HepG2 (cell line): ENCODE results near the gene UNC5CL. TPM values are rescaled to one million over a fixed set of nuclear protein-coding genes. Genes with fewer than 3 reads are reported as not detected.

ENCODE experiments used
- EP300 ChIP-seq, 3 experiments: sonication (generic) in 1 of 3; formaldehyde crosslinking in 1 of 3; IDR thresholded peaks; 2 replicates each; pipeline versions ENCODE4 v1.5.1 to v1.6.1; 2011 to 2020; ENCODE audit warnings: low read depth in 2 of 3, low read length in 2 of 3, borderline replicate concordance in 1 of 3, improper control_type of control experiment in 1 of 3, mild to moderate bottlenecking in 1 of 3, missing genetic modification reagents in 1 of 3, moderate library complexity in 1 of 3
- HIVEP1 ChIP-seq: sonication (generic); formaldehyde crosslinking; IDR thresholded peaks from 2 replicates; pipeline ENCODE4 v1.4.0; 2020; ENCODE audit warnings: mild to moderate bottlenecking, missing genetic modification reagents
- ISL2 ChIP-seq: sonication (generic); formaldehyde crosslinking; IDR thresholded peaks from 2 replicates; pipeline ENCODE4 v1.5.0; 2020; ENCODE audit warnings: missing genetic modification reagents
- KDM2A ChIP-seq: sonication (generic); formaldehyde crosslinking; IDR thresholded peaks from 2 replicates; pipeline ENCODE4 v1.4.0; 2020; ENCODE audit warnings: low read depth, missing genetic modification reagents, borderline replicate concordance
- KLF13 ChIP-seq: sonication (generic); formaldehyde crosslinking; IDR thresholded peaks from 2 replicates; pipeline ENCODE4 v1.4.0; 2020; ENCODE audit warnings: mild to moderate bottlenecking, missing genetic modification reagents
- KLF15 ChIP-seq: sonication (generic); formaldehyde crosslinking; IDR thresholded peaks from 2 replicates; pipeline ENCODE4 v1.8.1; 2023; ENCODE audit warnings: borderline replicate concordance, mild to moderate bottlenecking, inconsistent platforms, missing genetic modification reagents, mixed read lengths
- NFKBIZ ChIP-seq: IDR thresholded peaks from 2 replicates; pipeline ENCODE4 v1.6.1; 2018; ENCODE audit warnings: missing genetic modification reagents, missing compliant biosample characterization
- NFYB ChIP-seq: sonication (generic); formaldehyde crosslinking; IDR thresholded peaks from 2 replicates; pipeline ENCODE4 v1.4.0; 2020; ENCODE audit warnings: missing genetic modification reagents
- RFXANK ChIP-seq: IDR thresholded peaks from 2 replicates; pipeline ENCODE4 v1.6.1; 2016
- RORA ChIP-seq: sonication (generic); formaldehyde crosslinking; IDR thresholded peaks from 2 replicates; pipeline ENCODE4 v1.5.0; 2020; ENCODE audit warnings: mild to moderate bottlenecking, missing genetic modification reagents, moderate library complexity
- SETDB1 ChIP-seq: sonication (generic); formaldehyde crosslinking; IDR thresholded peaks from 2 replicates; pipeline ENCODE4 v1.5.1; 2020; ENCODE audit warnings: missing genetic modification reagents, mild to moderate bottlenecking, borderline replicate concordance
- SIX4 ChIP-seq: sonication (generic); formaldehyde crosslinking; IDR thresholded peaks from 2 replicates; pipeline ENCODE4 v1.4.0; 2020; ENCODE audit warnings: missing genetic modification reagents
- XBP1 ChIP-seq: sonication (generic); formaldehyde crosslinking; IDR thresholded peaks from 2 replicates; pipeline ENCODE4 v1.5.0; 2020; ENCODE audit warnings: missing genetic modification reagents
- ZMAT3 ChIP-seq: sonication (generic); formaldehyde crosslinking; conservative IDR thresholded peaks from 2 replicates; pipeline ENCODE4 v1.7.0; 2021; ENCODE audit warnings: missing genetic modification reagents
- ZMYM4 ChIP-seq: sonication (generic); formaldehyde crosslinking; IDR thresholded peaks from 2 replicates; pipeline ENCODE4 v1.8.1; 2023; ENCODE audit warnings: mild to moderate bottlenecking, missing genetic modification reagents
- ZNF484 ChIP-seq: sonication (generic); formaldehyde crosslinking; IDR thresholded peaks from 2 replicates; pipeline ENCODE4 v1.5.1; 2020; ENCODE audit warnings: mild to moderate bottlenecking, low read depth, missing genetic modification reagents, borderline replicate concordance
- ZNF724P ChIP-seq: sonication (generic); formaldehyde crosslinking; IDR thresholded peaks from 2 replicates; pipeline ENCODE4 v1.8.0; 2022; ENCODE audit warnings: missing genetic modification reagents, borderline replicate concordance
- polyA plus RNA-seq, 8 experiments: library from polyadenylated mRNA; depleted of rRNA in 3 of 8; stranded (reverse) in 7 of 8; unstranded in 1 of 8; fragments of >200 nt; fragmentation: Illumina TruSeq in 4 of 8; extraction: Trizol in 4 of 8; gene quantifications; 2 replicates each; pipeline versions ENCODE4 v1.2.1 to v1.2.3, GENCODE V29; 2011 to 2016; ENCODE audit warnings: low read depth in 4 of 8, missing spikeins in 1 of 8, mixed read lengths in 1 of 8; ENCODE audit not compliant: insufficient read depth in 1 of 8
- total RNA-seq, 5 experiments: library from RNA; depleted of rRNA; stranded (reverse); fragments of >200 nt; fragmentation: Illumina TruSeq; extraction: Trizol; gene quantifications; 2 replicates each; pipeline ENCODE4 v1.2.3, GENCODE V29; 2016; ENCODE audit warnings: low read depth in 1 of 5
- TF ChIP-seq, protein P1 (sequence below): sonication (generic); formaldehyde crosslinking; IDR thresholded peaks from 2 replicates; pipeline ENCODE4 v1.8.0; 2022; ENCODE audit warnings: missing genetic modification reagents, mild to moderate bottlenecking, moderate library complexity, borderline replicate concordance
- TF ChIP-seq, protein P2 (sequence below): sonication (generic); formaldehyde crosslinking; IDR thresholded peaks from 2 replicates; pipeline ENCODE4 v1.8.0; 2022; ENCODE audit warnings: missing genetic modification reagents, mild to moderate bottlenecking, borderline replicate concordance
- TF ChIP-seq, protein P3 (sequence below): sonication (generic); formaldehyde crosslinking; IDR thresholded peaks from 2 replicates; pipeline ENCODE4 v1.4.0; 2020; ENCODE audit warnings: missing genetic modification reagents, borderline replicate concordance
- TF ChIP-seq, protein P4 (sequence below): sonication (generic); formaldehyde crosslinking; IDR thresholded peaks from 2 replicates; pipeline ENCODE4 v1.4.0; 2020; ENCODE audit warnings: missing genetic modification reagents
- TF ChIP-seq, protein P5 (sequence below): sonication (generic); formaldehyde crosslinking; conservative IDR thresholded peaks from 2 replicates; pipeline ENCODE4 v1.8.1; 2023; ENCODE audit warnings: missing genetic modification reagents
- TF ChIP-seq, protein P6 (sequence below): IDR thresholded peaks from 2 replicates; pipeline ENCODE4 v1.6.1; 2016

Gene UNC5CL
- total and polyA plus RNA-seq, 2 of the 13 experiments (the other 11 are each of a cell fraction or from before 2014, with no cell fraction given) = 2.4 to 2.5 TPM

DNA sequence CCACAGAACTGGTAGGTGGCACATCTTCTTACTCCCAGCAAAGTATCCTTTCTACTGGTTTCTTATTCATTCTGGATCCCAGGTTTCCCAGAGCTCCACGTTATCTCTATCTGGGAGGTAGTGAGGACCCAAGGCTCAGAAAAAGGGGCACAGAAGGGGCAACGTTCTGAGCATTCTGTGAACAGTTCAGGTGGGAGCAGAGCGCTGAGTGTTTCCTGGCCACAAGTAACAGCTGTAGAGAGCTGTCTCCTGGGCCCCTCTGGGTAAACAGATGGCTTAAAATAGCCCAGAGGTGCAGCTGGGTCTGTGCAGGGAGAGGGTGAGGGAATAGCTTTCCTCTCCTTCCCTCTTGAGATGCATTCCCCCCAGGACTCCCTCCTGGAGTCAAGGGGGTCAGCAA, 16.1 kb upstream of the UNC5CL start (continued):
- TF ChIP-seq ZNF484 (CRISPR knock-in tag) = no peak
- TF ChIP-seq KDM2A (CRISPR knock-in tag) = no peak
- no peak for TF ChIP-seq SIX4 (CRISPR knock-in tag)
- TF ChIP-seq, protein P1, sequence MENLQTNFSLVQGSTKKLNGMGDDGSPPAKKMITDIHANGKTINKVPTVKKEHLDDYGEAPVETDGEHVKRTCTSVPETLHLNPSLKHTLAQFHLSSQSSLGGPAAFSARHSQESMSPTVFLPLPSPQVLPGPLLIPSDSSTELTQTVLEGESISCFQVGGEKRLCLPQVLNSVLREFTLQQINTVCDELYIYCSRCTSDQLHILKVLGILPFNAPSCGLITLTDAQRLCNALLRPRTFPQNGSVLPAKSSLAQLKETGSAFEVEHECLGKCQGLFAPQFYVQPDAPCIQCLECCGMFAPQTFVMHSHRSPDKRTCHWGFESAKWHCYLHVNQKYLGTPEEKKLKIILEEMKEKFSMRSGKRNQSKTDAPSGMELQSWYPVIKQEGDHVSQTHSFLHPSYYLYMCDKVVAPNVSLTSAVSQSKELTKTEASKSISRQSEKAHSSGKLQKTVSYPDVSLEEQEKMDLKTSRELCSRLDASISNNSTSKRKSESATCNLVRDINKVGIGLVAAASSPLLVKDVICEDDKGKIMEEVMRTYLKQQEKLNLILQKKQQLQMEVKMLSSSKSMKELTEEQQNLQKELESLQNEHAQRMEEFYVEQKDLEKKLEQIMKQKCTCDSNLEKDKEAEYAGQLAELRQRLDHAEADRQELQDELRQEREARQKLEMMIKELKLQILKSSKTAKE (CRISPR knock-in tag) = no peak
- TF ChIP-seq, protein P2, sequence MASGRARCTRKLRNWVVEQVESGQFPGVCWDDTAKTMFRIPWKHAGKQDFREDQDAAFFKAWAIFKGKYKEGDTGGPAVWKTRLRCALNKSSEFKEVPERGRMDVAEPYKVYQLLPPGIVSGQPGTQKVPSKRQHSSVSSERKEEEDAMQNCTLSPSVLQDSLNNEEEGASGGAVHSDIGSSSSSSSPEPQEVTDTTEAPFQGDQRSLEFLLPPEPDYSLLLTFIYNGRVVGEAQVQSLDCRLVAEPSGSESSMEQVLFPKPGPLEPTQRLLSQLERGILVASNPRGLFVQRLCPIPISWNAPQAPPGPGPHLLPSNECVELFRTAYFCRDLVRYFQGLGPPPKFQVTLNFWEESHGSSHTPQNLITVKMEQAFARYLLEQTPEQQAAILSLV (CRISPR knock-in tag) = no peak
- TF ChIP-seq, protein P3, sequence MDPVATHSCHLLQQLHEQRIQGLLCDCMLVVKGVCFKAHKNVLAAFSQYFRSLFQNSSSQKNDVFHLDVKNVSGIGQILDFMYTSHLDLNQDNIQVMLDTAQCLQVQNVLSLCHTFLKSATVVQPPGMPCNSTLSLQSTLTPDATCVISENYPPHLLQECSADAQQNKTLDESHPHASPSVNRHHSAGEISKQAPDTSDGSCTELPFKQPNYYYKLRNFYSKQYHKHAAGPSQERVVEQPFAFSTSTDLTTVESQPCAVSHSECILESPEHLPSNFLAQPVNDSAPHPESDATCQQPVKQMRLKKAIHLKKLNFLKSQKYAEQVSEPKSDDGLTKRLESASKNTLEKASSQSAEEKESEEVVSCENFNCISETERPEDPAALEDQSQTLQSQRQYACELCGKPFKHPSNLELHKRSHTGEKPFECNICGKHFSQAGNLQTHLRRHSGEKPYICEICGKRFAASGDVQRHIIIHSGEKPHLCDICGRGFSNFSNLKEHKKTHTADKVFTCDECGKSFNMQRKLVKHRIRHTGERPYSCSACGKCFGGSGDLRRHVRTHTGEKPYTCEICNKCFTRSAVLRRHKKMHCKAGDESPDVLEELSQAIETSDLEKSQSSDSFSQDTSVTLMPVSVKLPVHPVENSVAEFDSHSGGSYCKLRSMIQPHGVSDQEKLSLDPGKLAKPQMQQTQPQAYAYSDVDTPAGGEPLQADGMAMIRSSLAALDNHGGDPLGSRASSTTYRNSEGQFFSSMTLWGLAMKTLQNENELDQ = no peak
- TF ChIP-seq EP300 (IDR thresholded peaks at IDR 0.05; ENCODE audit: low read depth in 2 of 2, low read length in 2 of 2) = peak in 1 of 2 experiments; percentile 43; a peak in 1 of 4 replicates
- no peak for TF ChIP-seq EP300 (CRISPR knock-in tag; IDR thresholded peaks at IDR 0.05; ENCODE audit: borderline replicate concordance)
- no peak for TF ChIP-seq ISL2 (CRISPR knock-in tag)
- TF ChIP-seq, protein P4, sequence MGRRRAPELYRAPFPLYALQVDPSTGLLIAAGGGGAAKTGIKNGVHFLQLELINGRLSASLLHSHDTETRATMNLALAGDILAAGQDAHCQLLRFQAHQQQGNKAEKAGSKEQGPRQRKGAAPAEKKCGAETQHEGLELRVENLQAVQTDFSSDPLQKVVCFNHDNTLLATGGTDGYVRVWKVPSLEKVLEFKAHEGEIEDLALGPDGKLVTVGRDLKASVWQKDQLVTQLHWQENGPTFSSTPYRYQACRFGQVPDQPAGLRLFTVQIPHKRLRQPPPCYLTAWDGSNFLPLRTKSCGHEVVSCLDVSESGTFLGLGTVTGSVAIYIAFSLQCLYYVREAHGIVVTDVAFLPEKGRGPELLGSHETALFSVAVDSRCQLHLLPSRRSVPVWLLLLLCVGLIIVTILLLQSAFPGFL = no peak
- no peak for TF ChIP-seq NFKBIZ (CRISPR knock-in tag)
- TF ChIP-seq NFYB (CRISPR knock-in tag) = no peak
- TF ChIP-seq ZMAT3 (CRISPR knock-in tag) = no peak
- TF ChIP-seq, protein P5, sequence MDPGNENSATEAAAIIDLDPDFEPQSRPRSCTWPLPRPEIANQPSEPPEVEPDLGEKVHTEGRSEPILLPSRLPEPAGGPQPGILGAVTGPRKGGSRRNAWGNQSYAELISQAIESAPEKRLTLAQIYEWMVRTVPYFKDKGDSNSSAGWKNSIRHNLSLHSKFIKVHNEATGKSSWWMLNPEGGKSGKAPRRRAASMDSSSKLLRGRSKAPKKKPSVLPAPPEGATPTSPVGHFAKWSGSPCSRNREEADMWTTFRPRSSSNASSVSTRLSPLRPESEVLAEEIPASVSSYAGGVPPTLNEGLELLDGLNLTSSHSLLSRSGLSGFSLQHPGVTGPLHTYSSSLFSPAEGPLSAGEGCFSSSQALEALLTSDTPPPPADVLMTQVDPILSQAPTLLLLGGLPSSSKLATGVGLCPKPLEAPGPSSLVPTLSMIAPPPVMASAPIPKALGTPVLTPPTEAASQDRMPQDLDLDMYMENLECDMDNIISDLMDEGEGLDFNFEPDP (CRISPR knock-in tag) = no peak
- no peak for TF ChIP-seq XBP1 (CRISPR knock-in tag)
- no peak for TF ChIP-seq HIVEP1 (CRISPR knock-in tag)
- TF ChIP-seq, protein P6, sequence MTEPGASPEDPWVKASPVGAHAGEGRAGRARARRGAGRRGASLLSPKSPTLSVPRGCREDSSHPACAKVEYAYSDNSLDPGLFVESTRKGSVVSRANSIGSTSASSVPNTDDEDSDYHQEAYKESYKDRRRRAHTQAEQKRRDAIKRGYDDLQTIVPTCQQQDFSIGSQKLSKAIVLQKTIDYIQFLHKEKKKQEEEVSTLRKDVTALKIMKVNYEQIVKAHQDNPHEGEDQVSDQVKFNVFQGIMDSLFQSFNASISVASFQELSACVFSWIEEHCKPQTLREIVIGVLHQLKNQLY (CRISPR knock-in tag) = no peak
- TF ChIP-seq RORA (CRISPR knock-in tag) = no peak
- no peak for TF ChIP-seq ZMYM4 (CRISPR knock-in tag)
- TF ChIP-seq RFXANK = no peak
- no peak for TF ChIP-seq KLF13 (CRISPR knock-in tag)
- TF ChIP-seq SETDB1 (CRISPR knock-in tag) = no peak
- TF ChIP-seq KLF15 (CRISPR knock-in tag) = no peak
- TF ChIP-seq ZNF724P (CRISPR knock-in tag) = no peak
